GM23338 (cell line): Measurements from ENCODE around the gene PCSK4. TPM values are rescaled to one million over a fixed set of nuclear protein-coding genes. Genes with fewer than 3 reads are reported as not detected.

ENCODE experiments used
- ATAC-seq: fragments of 200-7000 bp; cut with Tn5 transposase; 3 replicates; pipeline ENCODE4 v1.9.1; 2020
- DNase-seq: peaks from one replicate; pipeline ENCODE4 v3.0.0-alpha.2; 2015; ENCODE audit warnings: low spot score
- H2AFZ ChIP-seq: fragments of 200-600 bp; sonication (generic); 2 replicates; pipeline ENCODE4 v1.8.0; 2016; ENCODE audit warnings: antibody characterized with exemption, mild to moderate bottlenecking, moderate library complexity
- H3F3A ChIP-seq: fragments of 200-600 bp; sonication (generic); replicated peaks from 2 replicates; pipeline ENCODE4 v1.8.0; 2017; ENCODE audit warnings: antibody characterized with exemption, mixed run types, low read depth
- H3K27ac ChIP-seq: fragments of 200-600 bp; sonication (generic); 2 replicates; pipeline ENCODE4 v1.6.1; 2016; ENCODE audit warnings: low read depth
- H3K27me3 ChIP-seq: fragments of 200-600 bp; sonication (generic); 2 replicates; pipeline ENCODE4 v1.8.0; 2016; ENCODE audit warnings: mild to moderate bottlenecking, mixed run types, moderate library complexity; ENCODE audit not compliant: insufficient read depth
- H3K36me3 ChIP-seq: fragments of 200-600 bp; sonication (generic); 2 replicates; pipeline ENCODE4 v1.8.0; 2016; ENCODE audit warnings: mild to moderate bottlenecking; ENCODE audit not compliant: insufficient read depth
- H3K4me1 ChIP-seq: fragments of 200-600 bp; sonication (generic); 2 replicates; pipeline ENCODE4 v1.8.0; 2016; ENCODE audit warnings: mild to moderate bottlenecking, moderate library complexity; ENCODE audit not compliant: insufficient read depth
- H3K4me2 ChIP-seq: fragments of 200-600 bp; sonication (generic); 2 replicates; pipeline ENCODE4 v1.7.1; 2017; ENCODE audit warnings: mixed run types
- H3K4me3 ChIP-seq: fragments of 200-600 bp; sonication (generic); 2 replicates; pipeline ENCODE4 v1.6.1; 2016; ENCODE audit warnings: mixed run types
- H3K79me2 ChIP-seq: fragments of 200-600 bp; sonication (generic); replicated peaks from 2 replicates; pipeline ENCODE4 v1.8.0; 2017; ENCODE audit warnings: mild to moderate bottlenecking; ENCODE audit not compliant: insufficient read depth
- H3K9me2 ChIP-seq: fragments of 200-600 bp; sonication (generic); 2 replicates; pipeline ENCODE4 v1.8.0; 2017; ENCODE audit not compliant: insufficient read depth
- H4K20me1 ChIP-seq: fragments of 200-600 bp; sonication (generic); replicated peaks from 2 replicates; pipeline ENCODE4 v1.8.0; 2017; ENCODE audit warnings: mild to moderate bottlenecking; ENCODE audit not compliant: insufficient read depth
- H3K27ac Mint-ChIP-seq: 2 replicates; pipeline ENCODE4 v1.8.0; 2020; ENCODE audit warnings: inconsistent platforms, mild to moderate bottlenecking, moderate library complexity, mixed read lengths
- H3K27me3 Mint-ChIP-seq: 3 replicates; pipeline ENCODE4 v1.8.0; 2022; ENCODE audit warnings: low read depth, mild to moderate bottlenecking, moderate library complexity, mixed read lengths, inconsistent platforms; ENCODE audit not compliant: insufficient read depth, poor library complexity
- H3K36me3 Mint-ChIP-seq: 3 replicates; pipeline ENCODE4 v1.8.0; 2021; ENCODE audit warnings: low read depth, mild to moderate bottlenecking, inconsistent platforms, moderate library complexity, mixed read lengths
- H3K4me1 Mint-ChIP-seq: 3 replicates; pipeline ENCODE4 v1.8.0; 2020; ENCODE audit warnings: mild to moderate bottlenecking, inconsistent platforms, mixed read lengths
- H3K4me3 Mint-ChIP-seq: 3 replicates; pipeline ENCODE4 v1.8.0; 2021; ENCODE audit warnings: moderate library complexity, mild to moderate bottlenecking, inconsistent platforms, mixed read lengths
- H3K9me3 Mint-ChIP-seq: 3 replicates; pipeline ENCODE4 v1.8.0; 2020; ENCODE audit warnings: moderate library complexity, mild to moderate bottlenecking, inconsistent platforms, mixed read lengths
- CREB1 ChIP-seq: fragments of 250-450 bp; sonication (Bioruptor Pico); IDR thresholded peaks from 2 replicates; pipeline ENCODE4 v1.5.0; 2020; ENCODE audit warnings: low read depth, mild to moderate bottlenecking, moderate library complexity
- EZH2 ChIP-seq: fragments of 200-600 bp; sonication (generic); IDR thresholded peaks from one replicate; pipeline ENCODE4 v1.8.0; 2017; ENCODE audit warnings: antibody characterized with exemption, mild to moderate bottlenecking, low read depth; ENCODE audit not compliant: unreplicated experiment
- NANOG ChIP-seq: IDR thresholded peaks from 2 replicates; pipeline ENCODE4 v1.6.1; 2016; ENCODE audit warnings: antibody characterized with exemption, borderline replicate concordance
- POLR2AphosphoS5 ChIP-seq: IDR thresholded peaks from 2 replicates; pipeline ENCODE4 v1.6.1; 2016; ENCODE audit warnings: antibody characterized with exemption, low read depth
- REST ChIP-seq: IDR thresholded peaks from one replicate; pipeline ENCODE4 v1.6.1; 2018; ENCODE audit warnings: antibody characterized with exemption; ENCODE audit not compliant: unreplicated experiment
- STAT1 ChIP-seq: IDR thresholded peaks from one replicate; pipeline ENCODE4 v1.6.1; 2016; ENCODE audit warnings: antibody characterized with exemption; ENCODE audit not compliant: unreplicated experiment
- ZNF114 ChIP-seq: fragments of 250-450 bp; sonication (Bioruptor Pico); IDR thresholded peaks from 2 replicates; pipeline ENCODE4 v1.5.0; 2020; ENCODE audit warnings: mild to moderate bottlenecking, moderate library complexity
- ZNF331 ChIP-seq: fragments of 250-450 bp; sonication (Bioruptor Pico); IDR thresholded peaks from 2 replicates; pipeline ENCODE4 v1.5.0; 2020; ENCODE audit warnings: low read depth, mild to moderate bottlenecking, moderate library complexity
- ZNF462 ChIP-seq: fragments of 250-450 bp; sonication (Bioruptor Pico); IDR thresholded peaks from 2 replicates; pipeline ENCODE4 v1.5.0; 2020; ENCODE audit warnings: mild to moderate bottlenecking, moderate library complexity
- polyA plus RNA-seq: library from polyadenylated mRNA; unstranded; fragments of >200 nt; fragmentation: Nextera tagmentation; extraction: Ambion mirVana; gene quantifications from 2 replicates; pipeline ENCODE4 v1.2.1, GENCODE V29; 2016
- total RNA-seq: library from RNA; depleted of rRNA; stranded (reverse); fragments of >200 nt; shearing (Covaris generic); gene quantifications from 2 replicates; pipeline ENCODE4 v1.2.3, GENCODE V29; 2014
- TF ChIP-seq, protein P1 (sequence below): IDR thresholded peaks from 2 replicates; pipeline ENCODE4 v1.6.1; 2016; ENCODE audit warnings: antibody characterized with exemption

PCSK4 gene
- total and polyA plus RNA-seq, 2 experiments from 2014 or later = 3.8 to 15.1 TPM

DNA sequence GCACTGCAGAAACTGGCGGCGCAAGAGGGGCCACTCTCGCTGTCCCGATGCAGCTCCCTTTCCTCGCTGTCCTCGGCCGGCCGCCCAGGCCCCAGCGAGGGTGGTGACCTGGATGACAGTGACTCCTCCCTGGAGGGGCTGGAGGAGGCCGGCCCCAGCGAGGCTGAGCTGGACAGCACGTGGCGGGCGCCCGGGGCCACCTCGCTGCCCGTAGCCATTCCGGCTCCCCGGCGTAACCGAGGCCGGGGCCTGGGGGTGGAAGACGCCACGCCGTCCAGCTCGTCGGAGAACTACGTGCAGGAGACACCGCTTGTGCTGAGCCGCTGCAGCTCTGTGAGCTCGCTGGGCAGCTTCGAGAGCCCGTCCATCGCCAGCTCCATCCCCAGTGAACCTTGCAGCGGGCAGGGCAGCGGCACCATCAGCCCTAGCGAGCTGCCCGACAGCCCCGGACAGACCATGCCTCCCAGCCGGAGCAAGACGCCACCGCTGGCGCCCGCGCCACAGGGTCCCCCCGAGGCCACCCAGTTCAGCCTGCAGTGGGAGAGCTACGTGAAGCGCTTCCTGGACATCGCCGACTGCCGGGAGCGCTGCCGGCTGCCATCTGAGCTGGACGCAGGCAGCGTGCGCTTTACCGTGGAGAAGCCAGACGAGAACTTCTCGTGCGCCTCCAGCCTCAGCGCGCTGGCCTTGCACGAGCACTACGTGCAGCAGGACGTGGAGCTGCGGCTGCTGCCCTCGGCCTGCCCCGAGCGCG is 23.5 kb downstream of the PCSK4 start:
- no peak overlapping the region for H3K27ac ChIP-seq
- H3K4me3 Mint-ChIP-seq = peak overlapping the region; percentile 49
- peaks cover 6% of the 10 kb centered on the region; the same call in 1 of the 2 replicates for H3K4me1 ChIP-seq
- DNase-seq (no peak), ATAC-seq (no peak)
- no peaks in the 10 kb centered on the region for H3K9me2 ChIP-seq
- no peaks in the 10 kb centered on the region for H3K9me3 Mint-ChIP-seq
- H3K27me3 ChIP-seq = peaks cover 79% of the 10 kb centered on the region
- peaks cover 14% of the 10 kb centered on the region for H3F3A ChIP-seq
- H3K36me3 ChIP-seq = no peaks in the 10 kb centered on the region
- H3K27me3 Mint-ChIP-seq = peaks cover 60% of the 10 kb centered on the region
- H3K4me1 Mint-ChIP-seq = peaks cover 3% of the 10 kb centered on the region; the same call in 1 of the 3 replicates
- H3K36me3 Mint-ChIP-seq = no peaks in the 10 kb centered on the region
- TF ChIP-seq POLR2AphosphoS5 = peak; percentile 5; the same call in 1 of the 2 replicates
- TF ChIP-seq ZNF331 (CRISPR knock-in tag) = no peak
- peak; percentile 67 for TF ChIP-seq EZH2
- peak overlapping the region; percentile 75 for H3K4me2 ChIP-seq
- no peak overlapping the region for H3K27ac Mint-ChIP-seq
- no peak overlapping the region for H2AFZ ChIP-seq
- no peaks in the 10 kb centered on the region for H3K79me2 ChIP-seq
- H4K20me1 ChIP-seq = peaks cover 5% of the 10 kb centered on the region; the same call in 1 of the 2 replicates
- H3K4me3 ChIP-seq = peak overlapping the region; percentile 51

DNA sequence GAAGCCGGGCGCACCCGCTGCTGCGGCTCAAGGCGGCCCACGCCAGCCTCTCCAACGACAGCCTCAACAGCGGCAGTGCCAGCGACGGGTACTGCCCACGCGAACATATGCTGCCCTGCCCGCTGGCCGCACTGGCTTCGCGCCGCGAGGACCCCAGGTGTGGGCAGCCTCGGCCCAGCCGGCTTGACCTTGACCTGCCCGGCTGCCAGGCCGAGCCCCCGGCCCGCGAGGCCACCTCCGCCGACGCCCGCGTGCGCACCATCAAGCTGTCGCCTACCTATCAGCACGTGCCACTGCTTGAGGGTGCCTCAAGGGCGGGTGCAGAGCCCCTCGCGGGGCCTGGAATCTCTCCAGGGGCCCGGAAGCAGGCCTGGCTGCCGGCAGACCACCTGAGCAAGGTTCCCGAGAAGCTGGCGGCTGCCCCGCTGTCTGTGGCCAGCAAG is 24.1 kb downstream of the PCSK4 start:
- Histone ChIP-seq H3K9me2 (no peaks in the 10 kb centered on the region), H3K4me3 (peak overlapping the region; percentile 51; the same call in 1 of the 2 replicates), H3F3A (peaks cover 10% of the 10 kb centered on the region), H4K20me1 (no peaks in the 10 kb centered on the region), H3K4me2 (no peak overlapping the region), H3K79me2 (no peaks in the 10 kb centered on the region), H3K4me1 (no peaks in the 10 kb centered on the region; the same call in 1 of the 2 replicates), H3K27me3 (peaks cover 73% of the 10 kb centered on the region), H3K27ac (no peak overlapping the region), H2AFZ (no peak overlapping the region), H3K36me3 (no peaks in the 10 kb centered on the region)
- H3K4me1 Mint-ChIP-seq = peaks cover 3% of the 10 kb centered on the region; the same call in 1 of the 3 replicates
- no peak overlapping the region for H3K27ac Mint-ChIP-seq
- no peaks in the 10 kb centered on the region for H3K36me3 Mint-ChIP-seq
- peaks cover 56% of the 10 kb centered on the region for H3K27me3 Mint-ChIP-seq
- no peaks in the 10 kb centered on the region for H3K9me3 Mint-ChIP-seq
- no peak for DNase-seq
- H3K4me3 Mint-ChIP-seq = no peak overlapping the region
- ATAC-seq = no peak
- no peak for TF ChIP-seq REST
- TF ChIP-seq ZNF114 (CRISPR knock-in tag) = no peak
- TF ChIP-seq STAT1 = no peak
- no peak for TF ChIP-seq CREB1 (CRISPR knock-in tag)
- TF ChIP-seq, protein P1, sequence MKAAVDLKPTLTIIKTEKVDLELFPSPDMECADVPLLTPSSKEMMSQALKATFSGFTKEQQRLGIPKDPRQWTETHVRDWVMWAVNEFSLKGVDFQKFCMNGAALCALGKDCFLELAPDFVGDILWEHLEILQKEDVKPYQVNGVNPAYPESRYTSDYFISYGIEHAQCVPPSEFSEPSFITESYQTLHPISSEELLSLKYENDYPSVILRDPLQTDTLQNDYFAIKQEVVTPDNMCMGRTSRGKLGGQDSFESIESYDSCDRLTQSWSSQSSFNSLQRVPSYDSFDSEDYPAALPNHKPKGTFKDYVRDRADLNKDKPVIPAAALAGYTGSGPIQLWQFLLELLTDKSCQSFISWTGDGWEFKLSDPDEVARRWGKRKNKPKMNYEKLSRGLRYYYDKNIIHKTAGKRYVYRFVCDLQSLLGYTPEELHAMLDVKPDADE = no peak
- TF ChIP-seq NANOG = no peak
- no peak for TF ChIP-seq EZH2
- no peak for TF ChIP-seq ZNF462 (CRISPR knock-in tag)
